HepG2 (cell line): ENCODE measurements around the gene ALOXE3. TPM values are rescaled to one million over a fixed set of nuclear protein-coding genes. Genes with fewer than 3 reads are reported as not detected.

Experiments
- ARID4A ChIP-seq: sonication (generic); formaldehyde crosslinking; IDR thresholded peaks from 2 replicates; pipeline ENCODE4 v1.5.0; 2020; ENCODE audit warnings: mild to moderate bottlenecking, missing genetic modification reagents, borderline replicate concordance
- KDM3A ChIP-seq: IDR thresholded peaks from 2 replicates; pipeline ENCODE4 v1.6.1; 2018; ENCODE audit warnings: low read depth, missing compliant biosample characterization
- ZNF350 ChIP-seq: sonication (generic); formaldehyde crosslinking; IDR thresholded peaks from 2 replicates; pipeline ENCODE4 v1.4.0; 2020; ENCODE audit warnings: mild to moderate bottlenecking, low read depth, missing genetic modification reagents, borderline replicate concordance
- ZNF75D ChIP-seq: sonication (generic); formaldehyde crosslinking; IDR thresholded peaks from 2 replicates; pipeline ENCODE4 v1.8.1; 2023; ENCODE audit warnings: missing genetic modification reagents, mild to moderate bottlenecking, borderline replicate concordance
- polyA plus RNA-seq, 8 experiments: library from polyadenylated mRNA; depleted of rRNA in 3 of 8; stranded (reverse) in 7 of 8; unstranded in 1 of 8; fragments of >200 nt; fragmentation: Illumina TruSeq in 4 of 8; extraction: Trizol in 4 of 8; gene quantifications; 2 replicates each; pipeline versions ENCODE4 v1.2.1 to v1.2.3, GENCODE V29; 2011 to 2016; ENCODE audit warnings: low read depth in 4 of 8, missing spikeins in 1 of 8, mixed read lengths in 1 of 8; ENCODE audit not compliant: insufficient read depth in 1 of 8
- total RNA-seq, 5 experiments: library from RNA; depleted of rRNA; stranded (reverse); fragments of >200 nt; fragmentation: Illumina TruSeq; extraction: Trizol; gene quantifications; 2 replicates each; pipeline ENCODE4 v1.2.3, GENCODE V29; 2016; ENCODE audit warnings: low read depth in 1 of 5
- TF ChIP-seq, protein P1 (sequence below): sonication (generic); formaldehyde crosslinking; IDR thresholded peaks from 2 replicates; pipeline ENCODE4 v1.5.1; 2020; ENCODE audit warnings: mild to moderate bottlenecking, missing genetic modification reagents, borderline replicate concordance
- TF ChIP-seq, protein P2 (sequence below): sonication (generic); formaldehyde crosslinking; IDR thresholded peaks from 2 replicates; pipeline ENCODE4 v1.4.0; 2020; ENCODE audit warnings: mild to moderate bottlenecking, missing genetic modification reagents, borderline replicate concordance
- TF ChIP-seq, protein P3 (sequence below): IDR thresholded peaks from 2 replicates; pipeline ENCODE4 v1.4.0; 2020; ENCODE audit warnings: mild to moderate bottlenecking, missing genetic modification reagents

The ALOXE3 gene
- total and polyA plus RNA-seq, 2 of the 13 experiments (the other 11 are each of a cell fraction or from before 2014, with no cell fraction given) = 0.07 TPM; not detected in 1

DNA sequence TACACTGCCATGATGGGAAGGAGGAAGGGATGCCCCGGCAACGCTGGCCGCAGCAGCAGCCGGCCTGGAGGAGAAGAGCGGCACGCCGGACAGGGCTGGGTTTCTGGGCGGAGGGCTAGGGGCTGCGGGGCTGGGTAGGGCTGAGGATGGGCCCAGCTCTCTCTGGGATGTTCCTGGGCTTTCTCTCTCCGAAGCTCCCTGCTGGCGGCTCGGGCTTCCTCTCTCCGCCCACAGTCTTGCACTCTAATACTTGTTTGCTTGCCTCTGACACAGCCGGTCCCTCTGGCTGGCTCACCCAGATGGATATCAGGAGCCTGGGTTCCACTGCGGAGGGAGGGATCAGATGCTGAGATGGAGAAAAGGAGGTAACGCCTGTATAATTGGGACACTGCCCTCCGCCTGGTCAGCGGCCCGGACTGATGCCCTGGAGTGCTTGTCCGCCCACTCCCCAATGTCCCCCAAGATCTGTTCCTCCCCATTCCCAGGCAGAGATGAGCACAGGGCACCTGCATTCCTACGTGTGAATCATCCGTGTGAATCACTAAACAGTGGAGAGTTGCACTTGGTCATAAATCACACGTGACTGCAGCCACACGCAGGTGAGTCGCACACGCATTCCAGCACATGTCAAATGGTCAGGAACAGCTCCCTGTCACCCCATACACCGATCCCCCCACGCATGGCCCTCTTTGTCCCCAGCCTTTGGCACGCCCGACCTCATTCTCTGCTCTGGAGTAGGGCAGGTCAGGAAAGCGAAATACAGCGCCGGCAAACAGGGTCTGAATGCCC is at the start of gene ALOXE3 (continued):
- TF ChIP-seq, protein P1, sequence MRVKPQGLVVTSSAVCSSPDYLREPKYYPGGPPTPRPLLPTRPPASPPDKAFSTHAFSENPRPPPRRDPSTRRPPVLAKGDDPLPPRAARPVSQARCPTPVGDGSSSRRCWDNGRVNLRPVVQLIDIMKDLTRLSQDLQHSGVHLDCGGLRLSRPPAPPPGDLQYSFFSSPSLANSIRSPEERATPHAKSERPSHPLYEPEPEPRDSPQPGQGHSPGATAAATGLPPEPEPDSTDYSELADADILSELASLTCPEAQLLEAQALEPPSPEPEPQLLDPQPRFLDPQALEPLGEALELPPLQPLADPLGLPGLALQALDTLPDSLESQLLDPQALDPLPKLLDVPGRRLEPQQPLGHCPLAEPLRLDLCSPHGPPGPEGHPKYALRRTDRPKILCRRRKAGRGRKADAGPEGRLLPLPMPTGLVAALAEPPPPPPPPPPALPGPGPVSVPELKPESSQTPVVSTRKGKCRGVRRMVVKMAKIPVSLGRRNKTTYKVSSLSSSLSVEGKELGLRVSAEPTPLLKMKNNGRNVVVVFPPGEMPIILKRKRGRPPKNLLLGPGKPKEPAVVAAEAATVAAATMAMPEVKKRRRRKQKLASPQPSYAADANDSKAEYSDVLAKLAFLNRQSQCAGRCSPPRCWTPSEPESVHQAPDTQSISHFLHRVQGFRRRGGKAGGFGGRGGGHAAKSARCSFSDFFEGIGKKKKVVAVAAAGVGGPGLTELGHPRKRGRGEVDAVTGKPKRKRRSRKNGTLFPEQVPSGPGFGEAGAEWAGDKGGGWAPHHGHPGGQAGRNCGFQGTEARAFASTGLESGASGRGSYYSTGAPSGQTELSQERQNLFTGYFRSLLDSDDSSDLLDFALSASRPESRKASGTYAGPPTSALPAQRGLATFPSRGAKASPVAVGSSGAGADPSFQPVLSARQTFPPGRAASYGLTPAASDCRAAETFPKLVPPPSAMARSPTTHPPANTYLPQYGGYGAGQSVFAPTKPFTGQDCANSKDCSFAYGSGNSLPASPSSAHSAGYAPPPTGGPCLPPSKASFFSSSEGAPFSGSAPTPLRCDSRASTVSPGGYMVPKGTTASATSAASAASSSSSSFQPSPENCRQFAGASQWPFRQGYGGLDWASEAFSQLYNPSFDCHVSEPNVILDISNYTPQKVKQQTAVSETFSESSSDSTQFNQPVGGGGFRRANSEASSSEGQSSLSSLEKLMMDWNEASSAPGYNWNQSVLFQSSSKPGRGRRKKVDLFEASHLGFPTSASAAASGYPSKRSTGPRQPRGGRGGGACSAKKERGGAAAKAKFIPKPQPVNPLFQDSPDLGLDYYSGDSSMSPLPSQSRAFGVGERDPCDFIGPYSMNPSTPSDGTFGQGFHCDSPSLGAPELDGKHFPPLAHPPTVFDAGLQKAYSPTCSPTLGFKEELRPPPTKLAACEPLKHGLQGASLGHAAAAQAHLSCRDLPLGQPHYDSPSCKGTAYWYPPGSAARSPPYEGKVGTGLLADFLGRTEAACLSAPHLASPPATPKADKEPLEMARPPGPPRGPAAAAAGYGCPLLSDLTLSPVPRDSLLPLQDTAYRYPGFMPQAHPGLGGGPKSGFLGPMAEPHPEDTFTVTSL (CRISPR knock-in tag) = no peak
- TF ChIP-seq, protein P2, sequence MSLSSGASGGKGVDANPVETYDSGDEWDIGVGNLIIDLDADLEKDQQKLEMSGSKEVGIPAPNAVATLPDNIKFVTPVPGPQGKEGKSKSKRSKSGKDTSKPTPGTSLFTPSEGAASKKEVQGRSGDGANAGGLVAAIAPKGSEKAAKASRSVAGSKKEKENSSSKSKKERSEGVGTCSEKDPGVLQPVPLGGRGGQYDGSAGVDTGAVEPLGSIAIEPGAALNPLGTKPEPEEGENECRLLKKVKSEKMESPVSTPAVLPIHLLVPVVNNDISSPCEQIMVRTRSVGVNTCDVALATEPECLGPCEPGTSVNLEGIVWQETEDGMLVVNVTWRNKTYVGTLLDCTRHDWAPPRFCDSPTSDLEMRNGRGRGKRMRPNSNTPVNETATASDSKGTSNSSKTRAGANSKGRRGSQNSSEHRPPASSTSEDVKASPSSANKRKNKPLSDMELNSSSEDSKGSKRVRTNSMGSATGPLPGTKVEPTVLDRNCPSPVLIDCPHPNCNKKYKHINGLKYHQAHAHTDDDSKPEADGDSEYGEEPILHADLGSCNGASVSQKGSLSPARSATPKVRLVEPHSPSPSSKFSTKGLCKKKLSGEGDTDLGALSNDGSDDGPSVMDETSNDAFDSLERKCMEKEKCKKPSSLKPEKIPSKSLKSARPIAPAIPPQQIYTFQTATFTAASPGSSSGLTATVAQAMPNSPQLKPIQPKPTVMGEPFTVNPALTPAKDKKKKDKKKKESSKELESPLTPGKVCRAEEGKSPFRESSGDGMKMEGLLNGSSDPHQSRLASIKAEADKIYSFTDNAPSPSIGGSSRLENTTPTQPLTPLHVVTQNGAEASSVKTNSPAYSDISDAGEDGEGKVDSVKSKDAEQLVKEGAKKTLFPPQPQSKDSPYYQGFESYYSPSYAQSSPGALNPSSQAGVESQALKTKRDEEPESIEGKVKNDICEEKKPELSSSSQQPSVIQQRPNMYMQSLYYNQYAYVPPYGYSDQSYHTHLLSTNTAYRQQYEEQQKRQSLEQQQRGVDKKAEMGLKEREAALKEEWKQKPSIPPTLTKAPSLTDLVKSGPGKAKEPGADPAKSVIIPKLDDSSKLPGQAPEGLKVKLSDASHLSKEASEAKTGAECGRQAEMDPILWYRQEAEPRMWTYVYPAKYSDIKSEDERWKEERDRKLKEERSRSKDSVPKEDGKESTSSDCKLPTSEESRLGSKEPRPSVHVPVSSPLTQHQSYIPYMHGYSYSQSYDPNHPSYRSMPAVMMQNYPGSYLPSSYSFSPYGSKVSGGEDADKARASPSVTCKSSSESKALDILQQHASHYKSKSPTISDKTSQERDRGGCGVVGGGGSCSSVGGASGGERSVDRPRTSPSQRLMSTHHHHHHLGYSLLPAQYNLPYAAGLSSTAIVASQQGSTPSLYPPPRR (CRISPR knock-in tag) = no peak
- TF ChIP-seq KDM3A (CRISPR knock-in tag) = no peak
- TF ChIP-seq, protein P3, sequence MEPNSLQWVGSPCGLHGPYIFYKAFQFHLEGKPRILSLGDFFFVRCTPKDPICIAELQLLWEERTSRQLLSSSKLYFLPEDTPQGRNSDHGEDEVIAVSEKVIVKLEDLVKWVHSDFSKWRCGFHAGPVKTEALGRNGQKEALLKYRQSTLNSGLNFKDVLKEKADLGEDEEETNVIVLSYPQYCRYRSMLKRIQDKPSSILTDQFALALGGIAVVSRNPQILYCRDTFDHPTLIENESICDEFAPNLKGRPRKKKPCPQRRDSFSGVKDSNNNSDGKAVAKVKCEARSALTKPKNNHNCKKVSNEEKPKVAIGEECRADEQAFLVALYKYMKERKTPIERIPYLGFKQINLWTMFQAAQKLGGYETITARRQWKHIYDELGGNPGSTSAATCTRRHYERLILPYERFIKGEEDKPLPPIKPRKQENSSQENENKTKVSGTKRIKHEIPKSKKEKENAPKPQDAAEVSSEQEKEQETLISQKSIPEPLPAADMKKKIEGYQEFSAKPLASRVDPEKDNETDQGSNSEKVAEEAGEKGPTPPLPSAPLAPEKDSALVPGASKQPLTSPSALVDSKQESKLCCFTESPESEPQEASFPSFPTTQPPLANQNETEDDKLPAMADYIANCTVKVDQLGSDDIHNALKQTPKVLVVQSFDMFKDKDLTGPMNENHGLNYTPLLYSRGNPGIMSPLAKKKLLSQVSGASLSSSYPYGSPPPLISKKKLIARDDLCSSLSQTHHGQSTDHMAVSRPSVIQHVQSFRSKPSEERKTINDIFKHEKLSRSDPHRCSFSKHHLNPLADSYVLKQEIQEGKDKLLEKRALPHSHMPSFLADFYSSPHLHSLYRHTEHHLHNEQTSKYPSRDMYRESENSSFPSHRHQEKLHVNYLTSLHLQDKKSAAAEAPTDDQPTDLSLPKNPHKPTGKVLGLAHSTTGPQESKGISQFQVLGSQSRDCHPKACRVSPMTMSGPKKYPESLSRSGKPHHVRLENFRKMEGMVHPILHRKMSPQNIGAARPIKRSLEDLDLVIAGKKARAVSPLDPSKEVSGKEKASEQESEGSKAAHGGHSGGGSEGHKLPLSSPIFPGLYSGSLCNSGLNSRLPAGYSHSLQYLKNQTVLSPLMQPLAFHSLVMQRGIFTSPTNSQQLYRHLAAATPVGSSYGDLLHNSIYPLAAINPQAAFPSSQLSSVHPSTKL = 0 out of 2 replicates have a peak, but pooled peaks have one; percentile 3
- 0 out of 2 replicates have a peak, but pooled peaks have one; percentile 45 for TF ChIP-seq ZNF350 (CRISPR knock-in tag)
- peak; percentile 53; the same call in 1 of the 2 replicates for TF ChIP-seq ARID4A (CRISPR knock-in tag)
- TF ChIP-seq ZNF75D (CRISPR knock-in tag) = no peak
